ENCODE data around the gene SLC7A14. TPM values are rescaled to one million over a fixed set of nuclear protein-coding genes. Genes with fewer than 3 reads are reported as not detected.

SLC7A14 gene
- total RNA-seq, 1 donor from 2014 or later = 0.10 TPM

Other genes with a start within 250 kb of the SLC7A14 start
- gene SKIL, start 228.4 kb downstream of the SLC7A14 start, total RNA-seq = 22.4 TPM
- 1.5 TPM for gene CLDN11, start 167.2 kb downstream of the SLC7A14 start, total RNA-seq

All from left lobe of liver (tissue), 1 donor.